Breast epithelium (tissue), 4 donors: Measurements from ENCODE around the gene ENDOD1. TPM values are rescaled to one million over a fixed set of nuclear protein-coding genes. Genes with fewer than 3 reads are reported as not detected.
"Not testable (repeated sequence)": the region's sequence is repeated elsewhere in the genome, so short reads cannot be mapped to it uniquely, and the experiment has no call there.

ENCODE experiments used
- DNase-seq, 2 donors: peaks; one replicate each; pipeline ENCODE4 v3.0.0-alpha.2; 2019; ENCODE audit warnings: low spot score in 2 of 2
- H3K27ac ChIP-seq, 2 donors: fragments of 200-600 bp; sonication (generic) in 1 of 2; one replicate each; pipeline ENCODE4 v1.5.1; 2016 to 2019; ENCODE audit warnings: mild to moderate bottlenecking in 1 of 2
- H3K27me3 ChIP-seq, 2 donors: fragments of 200-600 bp; sonication (generic) in 1 of 2; one replicate each; pipeline versions ENCODE4 v1.5.1 to v1.6.0; 2017 to 2019; ENCODE audit warnings: control low read depth in 1 of 2, mild to moderate bottlenecking in 1 of 2
- H3K36me3 ChIP-seq: fragments of 200-600 bp; one replicate; pipeline ENCODE4 v1.5.1; 2019
- H3K4me1 ChIP-seq, 2 donors: fragments of 200-600 bp; sonication (generic); one replicate each; pipeline ENCODE4 v1.5.1; 2016 to 2019; ENCODE audit warnings: control low read depth in 1 of 2
- H3K4me3 ChIP-seq, 3 donors: fragments of 200-600 bp; sonication (generic); 1 replicate in 2 of 3; 2 replicates in 1 of 3; pipeline ENCODE4 v1.5.1; 2016 to 2019; ENCODE audit warnings: mild to moderate bottlenecking in 3 of 3, moderate library complexity in 2 of 3
- H3K9me3 ChIP-seq, 2 donors: fragments of 200-600 bp; sonication (generic) in 1 of 2; one replicate each; pipeline ENCODE4 v1.5.1; 2016 to 2019; ENCODE audit warnings: control low read depth in 1 of 2
- CTCF ChIP-seq, 3 donors: fragments of 450-650 bp; IDR thresholded peaks; one replicate each; pipeline ENCODE4 v1.5.1; 2016 to 2017; ENCODE audit warnings: antibody characterized with exemption in 3 of 3, mild to moderate bottlenecking in 3 of 3, moderate library complexity in 3 of 3
- POLR2A ChIP-seq: fragments of 450-650 bp; IDR thresholded peaks from one replicate; pipeline ENCODE4 v1.6.1; 2016; ENCODE audit warnings: antibody characterized with exemption, mild to moderate bottlenecking, moderate library complexity
- POLR2AphosphoS5 ChIP-seq, 3 donors: sonication (generic); formaldehyde crosslinking; IDR thresholded peaks; one replicate each; pipeline ENCODE4 v1.6.1; 2017; ENCODE audit warnings: antibody characterized with exemption in 3 of 3
- intact Hi-C: fragments of 100-400 bp; cut with DNase I; formaldehyde crosslinking; loops from one replicate; pipeline ENCODE4 v1.15.1; 2023; ENCODE audit warnings: low total_unique reads
- total RNA-seq, 3 donors: library from RNA; depleted of rRNA; stranded (reverse); fragments of >200 nt; gene quantifications; one replicate each; pipeline ENCODE4 v1.1.0, GENCODE V29; 2016

Gene ENDOD1
- total RNA-seq, result 10 to 100 TPM; 19.7 to 49.8 (median 48.7) TPM

DNA sequence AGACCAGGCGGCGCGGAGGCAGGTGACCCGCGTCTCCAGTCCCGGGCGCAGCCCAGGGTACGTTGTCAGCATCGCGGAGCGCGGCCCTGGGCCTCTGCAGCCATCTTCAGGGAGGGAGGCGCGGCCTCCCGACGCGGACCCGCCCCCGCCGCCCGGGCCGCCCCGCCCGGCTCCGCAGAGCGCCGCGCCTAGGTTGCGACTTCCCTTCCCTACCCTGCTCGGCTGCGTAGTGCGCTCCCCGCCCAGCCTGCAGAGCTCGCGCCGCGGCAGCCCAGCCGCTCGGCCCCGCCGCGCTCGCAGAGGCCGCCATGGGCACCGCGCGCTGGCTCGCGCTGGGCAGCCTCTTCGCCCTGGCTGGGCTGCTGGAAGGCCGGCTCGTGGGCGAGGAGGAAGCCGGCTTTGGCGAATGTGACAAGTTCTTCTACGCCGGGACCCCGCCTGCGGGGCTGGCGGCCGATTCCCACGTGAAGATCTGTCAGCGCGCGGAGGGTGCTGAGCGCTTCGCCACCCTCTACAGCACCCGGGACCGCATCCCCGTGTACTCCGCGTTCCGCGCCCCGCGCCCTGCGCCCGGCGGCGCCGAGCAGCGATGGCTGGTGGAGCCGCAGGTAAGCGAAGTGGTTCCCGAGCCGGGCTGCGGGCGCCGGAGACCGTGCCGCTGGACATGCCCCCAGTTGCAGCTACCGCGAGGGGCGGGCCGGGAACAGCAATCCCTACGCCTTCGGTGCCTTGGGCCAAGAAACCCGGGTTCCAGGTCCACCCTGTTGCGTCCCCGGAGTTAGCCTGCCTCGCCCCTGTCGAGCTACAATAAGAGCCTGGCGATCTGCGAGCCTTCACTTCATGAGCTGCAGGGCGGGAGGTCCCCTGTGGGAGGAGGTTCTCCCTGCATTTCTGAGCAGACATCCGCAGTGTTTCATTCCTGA, at the start of gene ENDOD1:
ENDOD1 (plus strand) TSS at position 227 of the 923 bp plus-strand sequence; CDS start at position 309, 82 bp downstream.
- H3K9me3 ChIP-seq, result no peaks in the 10 kb centered on the region
- peak; percentile 72 to 73 for DNase-seq
- H3K36me3 ChIP-seq, result no peaks in the 10 kb centered on the region
- H3K4me1 ChIP-seq, result peaks cover 3 to 7% of the 10 kb centered on the region in 2 donors
- H3K27ac ChIP-seq, result peak within 1 kb of the TSS; percentile 89 to 93
- TF ChIP-seq POLR2AphosphoS5 (IDR thresholded peaks at IDR 0.05) (peak in 2 of 3 donors; percentile 32 to 80), CTCF (IDR thresholded peaks at IDR 0.05) (no peak)
- intact Hi-C loops, result no loop called here
- H3K4me3 ChIP-seq, result peak within 1 kb of the TSS; percentile 71 to 92 (median 82)
- no peaks in the 10 kb centered on the region for H3K27me3 ChIP-seq

DNA sequence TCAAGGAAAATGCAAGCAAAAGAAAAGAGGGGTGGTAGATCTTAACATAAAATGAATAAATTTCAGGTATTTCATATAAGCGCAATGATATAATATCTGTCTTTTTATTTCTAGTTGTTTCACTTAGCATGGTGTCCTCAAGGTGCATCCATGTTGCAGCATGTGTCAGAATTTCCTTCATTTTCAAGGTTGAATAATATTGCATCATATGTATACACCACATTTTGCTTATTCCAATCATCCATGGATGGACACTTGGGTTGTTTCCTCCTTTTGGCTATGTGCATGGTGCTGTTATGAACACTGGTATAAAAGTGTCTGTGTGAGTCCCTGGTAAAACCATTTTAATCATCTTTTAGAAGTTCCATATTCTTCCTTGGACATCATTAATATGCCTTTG, 47.4 kb upstream of the ENDOD1 start:
- intact Hi-C loops, result no loop called here
- Histone ChIP-seq H3K27me3 (no peaks in the 10 kb centered on the region), H3K4me3 (no peak overlapping the region), H3K4me1 (no peaks in the 10 kb centered on the region), H3K36me3 (no peaks in the 10 kb centered on the region), H3K9me3 (no peaks in the 10 kb centered on the region), H3K27ac (no peak overlapping the region)
- no peak for TF ChIP-seq CTCF (IDR thresholded peaks at IDR 0.05)
- TF ChIP-seq POLR2AphosphoS5 (IDR thresholded peaks at IDR 0.05), result no peak
- no peak for TF ChIP-seq POLR2A
- no peak for DNase-seq

GRCh38 chr11:95042906-95043305, 46.7 kb upstream of the ENDOD1 start:
- no peaks in the 10 kb centered on the region for H3K9me3 ChIP-seq
- no peak overlapping the region for H3K4me3 ChIP-seq
- no peaks in the 10 kb centered on the region for H3K27me3 ChIP-seq
- intact Hi-C loops, result no loop called here
- TF ChIP-seq POLR2AphosphoS5 (IDR thresholded peaks at IDR 0.05) (no peak), CTCF (IDR thresholded peaks at IDR 0.05) (no peak), POLR2A (no peak)
- no peaks in the 10 kb centered on the region for H3K4me1 ChIP-seq
- no peaks in the 10 kb centered on the region for H3K36me3 ChIP-seq
- no peak overlapping the region for H3K27ac ChIP-seq
- DNase-seq, result no peak

DNA sequence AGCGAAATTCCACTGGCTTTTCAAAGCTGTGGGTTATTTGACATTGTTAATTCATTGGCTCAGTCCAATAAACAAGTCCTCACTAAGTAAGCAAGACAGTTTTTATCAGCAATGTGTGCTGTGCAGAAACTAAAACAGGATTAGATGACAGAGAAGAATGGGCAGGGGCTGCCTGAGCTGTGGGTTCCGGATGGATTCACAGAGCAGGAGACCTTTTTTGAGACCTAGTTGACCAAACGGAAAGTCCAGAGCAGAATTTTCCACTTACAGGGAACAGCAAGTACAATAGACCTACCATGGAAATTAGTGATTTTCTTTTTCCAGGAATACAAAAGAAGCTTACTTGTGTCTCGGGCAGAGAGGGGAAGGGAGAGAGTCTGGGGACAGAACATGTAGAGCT, 45.6 kb upstream of the ENDOD1 start:
- Histone ChIP-seq H3K27me3 (no peaks in the 10 kb centered on the region), H3K4me1 (no peaks in the 10 kb centered on the region), H3K27ac (no peak overlapping the region), H3K36me3 (no peaks in the 10 kb centered on the region), H3K9me3 (no peaks in the 10 kb centered on the region), H3K4me3 (no peak overlapping the region)
- no peak for TF ChIP-seq CTCF (IDR thresholded peaks at IDR 0.05)
- no peak for TF ChIP-seq POLR2AphosphoS5 (IDR thresholded peaks at IDR 0.05)
- no peak for TF ChIP-seq POLR2A
- intact Hi-C loops, result no loop called here
- no peak for DNase-seq

DNA sequence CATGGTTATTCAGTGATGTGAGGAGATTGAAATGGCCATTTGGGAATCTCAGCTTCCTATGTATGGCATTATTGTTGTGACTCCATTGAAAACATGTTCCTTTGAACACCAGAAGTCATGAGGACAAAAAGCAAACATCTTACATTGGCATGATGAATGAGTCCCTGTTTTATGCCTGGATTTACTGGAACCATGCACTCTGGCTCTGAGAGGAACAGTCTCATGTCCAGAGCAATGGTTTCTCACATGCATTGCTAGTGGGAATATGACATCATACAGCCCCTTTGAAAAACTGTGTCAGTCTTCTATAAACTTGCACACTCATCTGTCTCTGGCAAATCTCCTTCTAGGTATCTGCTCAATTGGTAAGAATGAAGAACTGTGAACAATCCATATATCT, 43.8 kb upstream of the ENDOD1 start:
- no peaks in the 10 kb centered on the region for H3K9me3 ChIP-seq
- intact Hi-C loops, result no loop called here
- H3K4me1 ChIP-seq, result no peaks in the 10 kb centered on the region
- no peaks in the 10 kb centered on the region for H3K27me3 ChIP-seq
- H3K27ac ChIP-seq, result no peak overlapping the region
- H3K4me3 ChIP-seq, result no peak overlapping the region
- TF ChIP-seq POLR2AphosphoS5 (IDR thresholded peaks at IDR 0.05) (no peak), POLR2A (no peak), CTCF (IDR thresholded peaks at IDR 0.05) (no peak)
- H3K36me3 ChIP-seq, result no peaks in the 10 kb centered on the region
- no peak for DNase-seq

DNA sequence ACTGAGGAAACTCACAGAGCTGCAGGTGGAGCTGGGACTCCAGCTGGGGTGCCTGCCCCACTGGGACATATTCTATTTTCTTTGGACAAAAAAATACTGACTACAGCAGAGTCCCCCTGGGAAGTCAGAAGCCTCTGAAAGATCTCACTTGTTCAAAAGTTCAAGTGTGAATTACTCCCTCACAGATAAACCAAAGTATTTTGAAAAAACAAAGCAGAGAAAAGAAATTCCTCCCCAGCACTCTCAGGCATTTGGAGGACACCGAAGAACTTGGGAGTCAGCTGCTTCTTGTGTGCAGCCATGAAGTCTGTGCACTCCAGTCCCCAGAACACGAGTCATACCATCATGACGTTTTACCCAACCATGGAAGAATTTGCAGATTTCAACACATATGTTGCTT, 40.5 kb upstream of the ENDOD1 start, which contains the start of gene KDM4F:
KDM4F (plus strand) TSS at position 301 of the 400 bp plus-strand sequence.
- H3K27me3 ChIP-seq, H3K4me1 ChIP-seq, DNase-seq, H3K36me3 ChIP-seq, intact Hi-C loops, H3K27ac ChIP-seq, H3K9me3 ChIP-seq, H3K4me3 ChIP-seq: not testable (repeated sequence)
